RWPE2 (cell line): Measurements from ENCODE around the gene FBXL2.

Source experiments
- ATAC-seq: fragments of 200-7000 bp; cut with Tn5 transposase; 3 replicates; pipeline ENCODE4 v1.9.1; 2021; ENCODE audit warnings: low read depth
- DNase-seq: peaks from one replicate; pipeline ENCODE4 v3.0.0-alpha.2; 2020; ENCODE audit warnings: low spot score
- H3K27ac ChIP-seq: fragments of 450-650 bp; 2 replicates; pipeline ENCODE4 v1.5.1; 2017; ENCODE audit warnings: mild to moderate bottlenecking; ENCODE audit not compliant: poor library complexity, severe bottlenecking
- H3K27me3 ChIP-seq: fragments of 250-450 bp; sonication (Bioruptor Pico); 2 replicates; pipeline ENCODE4 v1.5.1; 2021; ENCODE audit warnings: mild to moderate bottlenecking, moderate library complexity; ENCODE audit not compliant: insufficient read depth, poor library complexity, severe bottlenecking
- H3K36me3 ChIP-seq: fragments of 250-450 bp; sonication (Bioruptor Pico); 2 replicates; pipeline ENCODE4 v1.5.1; 2020; ENCODE audit warnings: low read depth, mild to moderate bottlenecking, moderate library complexity
- H3K4me1 ChIP-seq: fragments of 250-450 bp; sonication (Bioruptor Pico); 2 replicates; pipeline ENCODE4 v1.5.1; 2021; ENCODE audit warnings: mild to moderate bottlenecking, moderate library complexity; ENCODE audit not compliant: insufficient read depth, poor library complexity, severe bottlenecking
- H3K4me3 ChIP-seq: fragments of 250-450 bp; sonication (Bioruptor Pico); 2 replicates; pipeline ENCODE4 v1.5.1; 2021; ENCODE audit warnings: mild to moderate bottlenecking, moderate library complexity; ENCODE audit not compliant: severe bottlenecking
- H3K9me3 ChIP-seq: fragments of 250-450 bp; sonication (Bioruptor Pico); 2 replicates; pipeline ENCODE4 v1.5.1; 2021; ENCODE audit warnings: mild to moderate bottlenecking, moderate library complexity; ENCODE audit not compliant: severe bottlenecking
- CTCF ChIP-seq: fragments of 450-650 bp; IDR thresholded peaks from one replicate; pipeline ENCODE4 v1.5.1; 2017; ENCODE audit warnings: mild to moderate bottlenecking, moderate library complexity; ENCODE audit not compliant: poor library complexity, severe bottlenecking

FBXL2 gene

GRCh38 chr3:33433843-33434242 lies 156.6 kb downstream of the FBXL2 start:
- ATAC-seq = no peak

More at GRCh38 chr3:33433843-33434242, 156.6 kb downstream of the FBXL2 start:
- H3K27ac ChIP-seq = no peak overlapping the region
- 0 out of 2 replicates have a peak, but pooled peaks cover 7% of the 10 kb centered on the region for H3K36me3 ChIP-seq
- DNase-seq = no peak
- H3K27me3 ChIP-seq = no peaks in the 10 kb centered on the region
- H3K4me1 ChIP-seq = peaks cover 32% of the 10 kb centered on the region
- H3K9me3 ChIP-seq = no peaks in the 10 kb centered on the region
- TF ChIP-seq CTCF = no peak
- no peak overlapping the region for H3K4me3 ChIP-seq
